ENCODE data around the gene CTNNA1.

Gene CTNNA1

DNA sequence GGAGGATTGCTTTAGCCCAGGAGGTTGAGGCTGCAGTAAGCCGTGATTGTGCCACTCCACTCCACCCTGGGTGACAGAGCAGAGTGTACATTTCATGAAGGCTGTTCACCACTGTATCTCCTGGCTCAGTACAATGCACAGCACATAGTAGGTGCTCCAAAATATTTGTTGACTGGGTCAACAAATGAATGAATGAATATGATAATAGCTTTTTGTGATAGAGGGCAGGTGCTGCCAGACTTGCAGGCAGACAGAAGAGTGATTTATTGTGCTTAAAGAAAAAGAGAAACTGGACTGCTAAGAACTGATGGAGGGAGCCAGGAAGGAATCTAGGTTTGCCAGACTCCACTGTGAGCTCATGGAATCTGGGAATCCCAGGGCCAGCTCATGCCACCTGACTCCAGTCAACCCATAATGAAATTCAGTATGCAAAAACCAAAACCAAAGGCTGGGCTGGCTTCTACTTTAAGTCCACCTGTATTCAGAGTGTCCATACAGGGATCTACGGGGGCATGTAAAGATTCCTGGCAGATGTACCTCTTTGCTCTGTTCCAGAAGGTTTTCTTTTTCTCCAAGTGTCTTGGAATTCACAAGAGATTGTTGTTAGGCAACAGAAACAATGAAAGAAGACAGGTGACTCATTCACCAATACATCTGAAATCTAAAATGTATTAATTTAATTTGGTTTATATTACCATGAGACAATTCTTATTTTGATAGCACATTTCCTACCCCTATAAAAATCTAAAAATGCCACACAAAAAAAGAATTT is 15.5 kb upstream of the CTNNA1 start:
- no peak overlapping the region for H3K4me3 ChIP-seq (ENCODE audit: low read depth, low read length)
- CTCF ChIA-PET: interaction anchor here (1.1 kb wide), 1 partner anchor 12 kb away, joined by 3 read pairs; no protein-coding TSS in a partner anchor
- TF ChIP-seq ZNF248 (tag by site-specific recombination; IDR thresholded peaks at IDR 0.05): no peak
- TF ChIP-seq, protein P1, sequence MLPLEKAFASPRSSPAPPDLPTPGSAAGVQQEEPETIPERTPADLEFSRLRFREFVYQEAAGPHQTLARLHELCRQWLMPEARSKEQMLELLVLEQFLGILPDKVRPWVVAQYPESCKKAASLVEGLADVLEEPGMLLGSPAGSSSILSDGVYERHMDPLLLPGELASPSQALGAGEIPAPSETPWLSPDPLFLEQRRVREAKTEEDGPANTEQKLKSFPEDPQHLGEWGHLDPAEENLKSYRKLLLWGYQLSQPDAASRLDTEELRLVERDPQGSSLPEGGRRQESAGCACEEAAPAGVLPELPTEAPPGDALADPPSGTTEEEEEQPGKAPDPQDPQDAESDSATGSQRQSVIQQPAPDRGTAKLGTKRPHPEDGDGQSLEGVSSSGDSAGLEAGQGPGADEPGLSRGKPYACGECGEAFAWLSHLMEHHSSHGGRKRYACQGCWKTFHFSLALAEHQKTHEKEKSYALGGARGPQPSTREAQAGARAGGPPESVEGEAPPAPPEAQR (tag by site-specific recombination; IDR thresholded peaks at IDR 0.05): no peak
- TF ChIP-seq, protein P2, sequence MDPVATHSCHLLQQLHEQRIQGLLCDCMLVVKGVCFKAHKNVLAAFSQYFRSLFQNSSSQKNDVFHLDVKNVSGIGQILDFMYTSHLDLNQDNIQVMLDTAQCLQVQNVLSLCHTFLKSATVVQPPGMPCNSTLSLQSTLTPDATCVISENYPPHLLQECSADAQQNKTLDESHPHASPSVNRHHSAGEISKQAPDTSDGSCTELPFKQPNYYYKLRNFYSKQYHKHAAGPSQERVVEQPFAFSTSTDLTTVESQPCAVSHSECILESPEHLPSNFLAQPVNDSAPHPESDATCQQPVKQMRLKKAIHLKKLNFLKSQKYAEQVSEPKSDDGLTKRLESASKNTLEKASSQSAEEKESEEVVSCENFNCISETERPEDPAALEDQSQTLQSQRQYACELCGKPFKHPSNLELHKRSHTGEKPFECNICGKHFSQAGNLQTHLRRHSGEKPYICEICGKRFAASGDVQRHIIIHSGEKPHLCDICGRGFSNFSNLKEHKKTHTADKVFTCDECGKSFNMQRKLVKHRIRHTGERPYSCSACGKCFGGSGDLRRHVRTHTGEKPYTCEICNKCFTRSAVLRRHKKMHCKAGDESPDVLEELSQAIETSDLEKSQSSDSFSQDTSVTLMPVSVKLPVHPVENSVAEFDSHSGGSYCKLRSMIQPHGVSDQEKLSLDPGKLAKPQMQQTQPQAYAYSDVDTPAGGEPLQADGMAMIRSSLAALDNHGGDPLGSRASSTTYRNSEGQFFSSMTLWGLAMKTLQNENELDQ (tag by site-specific recombination; IDR thresholded peaks at IDR 0.05; ENCODE audit: low read depth): no peak
- TF ChIP-seq ZNF544 (tag by site-specific recombination; IDR thresholded peaks at IDR 0.05): no peak
- TF ChIP-seq ZNF521 (tag by site-specific recombination; IDR thresholded peaks at IDR 0.05): no peak
- no peak for TF ChIP-seq ZBTB48 (tag by site-specific recombination; IDR thresholded peaks at IDR 0.05)
- no peak for TF ChIP-seq GLIS1 (tag by site-specific recombination; IDR thresholded peaks at IDR 0.05)
- TF ChIP-seq, protein P3, sequence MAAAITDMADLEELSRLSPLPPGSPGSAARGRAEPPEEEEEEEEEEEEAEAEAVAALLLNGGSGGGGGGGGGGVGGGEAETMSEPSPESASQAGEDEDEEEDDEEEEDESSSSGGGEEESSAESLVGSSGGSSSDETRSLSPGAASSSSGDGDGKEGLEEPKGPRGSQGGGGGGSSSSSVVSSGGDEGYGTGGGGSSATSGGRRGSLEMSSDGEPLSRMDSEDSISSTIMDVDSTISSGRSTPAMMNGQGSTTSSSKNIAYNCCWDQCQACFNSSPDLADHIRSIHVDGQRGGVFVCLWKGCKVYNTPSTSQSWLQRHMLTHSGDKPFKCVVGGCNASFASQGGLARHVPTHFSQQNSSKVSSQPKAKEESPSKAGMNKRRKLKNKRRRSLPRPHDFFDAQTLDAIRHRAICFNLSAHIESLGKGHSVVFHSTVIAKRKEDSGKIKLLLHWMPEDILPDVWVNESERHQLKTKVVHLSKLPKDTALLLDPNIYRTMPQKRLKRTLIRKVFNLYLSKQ (tag by site-specific recombination; IDR thresholded peaks at IDR 0.05; ENCODE audit: borderline replicate concordance): no peak
- TF ChIP-seq, protein P4, sequence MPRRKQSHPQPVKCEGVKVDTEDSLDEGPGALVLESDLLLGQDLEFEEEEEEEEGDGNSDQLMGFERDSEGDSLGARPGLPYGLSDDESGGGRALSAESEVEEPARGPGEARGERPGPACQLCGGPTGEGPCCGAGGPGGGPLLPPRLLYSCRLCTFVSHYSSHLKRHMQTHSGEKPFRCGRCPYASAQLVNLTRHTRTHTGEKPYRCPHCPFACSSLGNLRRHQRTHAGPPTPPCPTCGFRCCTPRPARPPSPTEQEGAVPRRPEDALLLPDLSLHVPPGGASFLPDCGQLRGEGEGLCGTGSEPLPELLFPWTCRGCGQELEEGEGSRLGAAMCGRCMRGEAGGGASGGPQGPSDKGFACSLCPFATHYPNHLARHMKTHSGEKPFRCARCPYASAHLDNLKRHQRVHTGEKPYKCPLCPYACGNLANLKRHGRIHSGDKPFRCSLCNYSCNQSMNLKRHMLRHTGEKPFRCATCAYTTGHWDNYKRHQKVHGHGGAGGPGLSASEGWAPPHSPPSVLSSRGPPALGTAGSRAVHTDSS (tag by site-specific recombination; IDR thresholded peaks at IDR 0.05): no peak
- TF ChIP-seq ZSCAN16 (tag by site-specific recombination; IDR thresholded peaks at IDR 0.05): no peak
- no peak for TF ChIP-seq ZNF155 (tag by site-specific recombination; IDR thresholded peaks at IDR 0.05)
- TF ChIP-seq ZNF48 (tag by site-specific recombination; IDR thresholded peaks at IDR 0.05): no peak
- no peak for TF ChIP-seq SP2 (tag by site-specific recombination; IDR thresholded peaks at IDR 0.05)
- TF ChIP-seq ZNF214 (tag by site-specific recombination; IDR thresholded peaks at IDR 0.05; ENCODE audit: borderline replicate concordance): no peak
- no peak for TF ChIP-seq PRDM1 (tag by site-specific recombination; IDR thresholded peaks at IDR 0.05)
- TF ChIP-seq GFI1B (tag by site-specific recombination; IDR thresholded peaks at IDR 0.05): no peak
- POLR2A ChIA-PET: no interaction called here
- H3K36me3 ChIP-seq (ENCODE audit: control insufficient read depth in 2 of 2, insufficient read depth in 1 of 2, low read length in 2 of 2): no peaks in the 10 kb centered on the region
- H3K9me3 ChIP-seq (ENCODE audit: control insufficient read depth, insufficient read depth, low read depth, low read length): no peaks in the 10 kb centered on the region
- no peak overlapping the region for H3K27ac ChIP-seq (ENCODE audit: extremely low read depth, low read depth, low read length)
- H3K4me1 ChIP-seq (ENCODE audit: control insufficient read depth, insufficient read depth, low read length): no peaks in the 10 kb centered on the region

DNA sequence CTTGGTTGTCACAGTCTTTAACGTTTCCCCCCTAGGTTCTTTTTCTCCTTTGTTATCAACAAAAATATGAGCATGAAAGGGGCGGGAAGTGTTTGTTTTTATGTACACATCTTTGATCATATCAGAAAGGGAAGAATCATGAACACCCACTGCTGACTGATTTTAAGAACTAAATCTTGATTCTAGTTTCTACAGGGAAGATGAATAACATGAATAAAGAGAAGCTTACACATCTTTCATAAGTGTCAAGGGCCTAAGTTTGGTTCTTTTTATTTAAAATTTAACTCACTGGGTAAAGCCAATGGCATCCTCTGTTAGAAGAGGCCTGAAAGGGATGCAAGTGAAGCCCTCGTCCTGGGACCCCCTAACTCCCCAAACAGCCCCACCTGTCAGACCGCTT is 14.8 kb upstream of the CTNNA1 start:
- POLR2A ChIA-PET: no interaction called here
- no peaks in the 10 kb centered on the region for H3K4me1 ChIP-seq (ENCODE audit: control insufficient read depth, insufficient read depth, low read length)
- CTCF ChIA-PET: interaction anchor here (0.6 kb wide), 1 partner anchor 25 kb away, joined by 6 read pairs; no protein-coding TSS in a partner anchor

More for the DNA sequence above, 14.8 kb upstream of the CTNNA1 start:
- no peak overlapping the region for H3K4me3 ChIP-seq (ENCODE audit: low read depth, low read length)
- H3K9me3 ChIP-seq (ENCODE audit: control insufficient read depth, insufficient read depth, low read depth, low read length): no peaks in the 10 kb centered on the region
- no peak overlapping the region for H3K27ac ChIP-seq (ENCODE audit: extremely low read depth, low read depth, low read length)
- no peaks in the 10 kb centered on the region for H3K36me3 ChIP-seq (ENCODE audit: control insufficient read depth in 2 of 2, insufficient read depth in 1 of 2, low read length in 2 of 2)
- TF ChIP-seq ZNF37A (tag by site-specific recombination; IDR thresholded peaks at IDR 0.05) (no peak), ZNF664 (tag by site-specific recombination; IDR thresholded peaks at IDR 0.05) (no peak), GLI2 (tag by site-specific recombination; IDR thresholded peaks at IDR 0.05; ENCODE audit: borderline replicate concordance, low read depth) (no peak), ZNF433 (tag by site-specific recombination; IDR thresholded peaks at IDR 0.05; ENCODE audit: low read depth) (no peak), HOXC10 (CRISPR knock-in tag; IDR thresholded peaks at IDR 0.05) (no peak), ZFP69B (tag by site-specific recombination; IDR thresholded peaks at IDR 0.05) (no peak), ZNF426 (tag by site-specific recombination; IDR thresholded peaks at IDR 0.05) (no peak), ZNF629 (tag by site-specific recombination; IDR thresholded peaks at IDR 0.05) (no peak), ZNF777 (tag by site-specific recombination; IDR thresholded peaks at IDR 0.05; ENCODE audit: borderline replicate concordance) (no peak)
- TF ChIP-seq, protein P5, sequence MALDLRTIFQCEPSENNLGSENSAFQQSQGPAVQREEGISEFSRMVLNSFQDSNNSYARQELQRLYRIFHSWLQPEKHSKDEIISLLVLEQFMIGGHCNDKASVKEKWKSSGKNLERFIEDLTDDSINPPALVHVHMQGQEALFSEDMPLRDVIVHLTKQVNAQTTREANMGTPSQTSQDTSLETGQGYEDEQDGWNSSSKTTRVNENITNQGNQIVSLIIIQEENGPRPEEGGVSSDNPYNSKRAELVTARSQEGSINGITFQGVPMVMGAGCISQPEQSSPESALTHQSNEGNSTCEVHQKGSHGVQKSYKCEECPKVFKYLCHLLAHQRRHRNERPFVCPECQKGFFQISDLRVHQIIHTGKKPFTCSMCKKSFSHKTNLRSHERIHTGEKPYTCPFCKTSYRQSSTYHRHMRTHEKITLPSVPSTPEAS (tag by site-specific recombination; IDR thresholded peaks at IDR 0.05): no peak
- TF ChIP-seq, protein P6, sequence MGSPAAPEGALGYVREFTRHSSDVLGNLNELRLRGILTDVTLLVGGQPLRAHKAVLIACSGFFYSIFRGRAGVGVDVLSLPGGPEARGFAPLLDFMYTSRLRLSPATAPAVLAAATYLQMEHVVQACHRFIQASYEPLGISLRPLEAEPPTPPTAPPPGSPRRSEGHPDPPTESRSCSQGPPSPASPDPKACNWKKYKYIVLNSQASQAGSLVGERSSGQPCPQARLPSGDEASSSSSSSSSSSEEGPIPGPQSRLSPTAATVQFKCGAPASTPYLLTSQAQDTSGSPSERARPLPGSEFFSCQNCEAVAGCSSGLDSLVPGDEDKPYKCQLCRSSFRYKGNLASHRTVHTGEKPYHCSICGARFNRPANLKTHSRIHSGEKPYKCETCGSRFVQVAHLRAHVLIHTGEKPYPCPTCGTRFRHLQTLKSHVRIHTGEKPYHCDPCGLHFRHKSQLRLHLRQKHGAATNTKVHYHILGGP (tag by site-specific recombination; IDR thresholded peaks at IDR 0.05): no peak

Data from HEK293 (cell line).